HG03039 (cell line): ENCODE data around the gene SORCS2.

Experiments used
- ATAC-seq: cut with Tn5 transposase; IDR thresholded peaks from one replicate; pipeline ENCODE4 v1.9.1; 2021; ENCODE audit warnings: mild to moderate bottlenecking, moderate library complexity; ENCODE audit not compliant: unreplicated experiment

The SORCS2 gene

GRCh38 chr4:7217039-7217438, 24.7 kb downstream of the SORCS2 start:
- ATAC-seq = no peak

GRCh38 chr4:7217474-7218321, 25.4 kb downstream of the SORCS2 start:
- no peak for ATAC-seq

GRCh38 chr4:7218686-7219085, 26.3 kb downstream of the SORCS2 start:
- ATAC-seq = no peak

GRCh38 chr4:7222521-7222920, 30.2 kb downstream of the SORCS2 start:
- ATAC-seq = no peak

GRCh38 chr4:7223541-7223940, 31.2 kb downstream of the SORCS2 start:
- no peak for ATAC-seq

GRCh38 chr4:7224001-7224400, 31.7 kb downstream of the SORCS2 start:
- no peak for ATAC-seq

- ATAC-seq = no peak
Observed at GRCh38 chr4:7224878-7225533, 32.7 kb downstream of the SORCS2 start.

- no peak for ATAC-seq
Observed at GRCh38 chr4:7226439-7226838, 34.1 kb downstream of the SORCS2 start.

- ATAC-seq = no peak
Observed at GRCh38 chr4:7227008-7227407, 34.7 kb downstream of the SORCS2 start.

- ATAC-seq = no peak
Observed at GRCh38 chr4:7228734-7229133, 36.4 kb downstream of the SORCS2 start.

- ATAC-seq = no peak
Observed at GRCh38 chr4:7232061-7232650, 39.8 kb downstream of the SORCS2 start.

GRCh38 chr4:7233006-7233580, 40.8 kb downstream of the SORCS2 start:
- ATAC-seq = no peak

- no peak for ATAC-seq
Observed at GRCh38 chr4:7233601-7234000, 41.3 kb downstream of the SORCS2 start.

GRCh38 chr4:7234355-7235029, 42.2 kb downstream of the SORCS2 start:
- ATAC-seq = no peak

- ATAC-seq = no peak
Observed at GRCh38 chr4:7235030-7235380, 42.7 kb downstream of the SORCS2 start.

- no peak for ATAC-seq
Observed at GRCh38 chr4:7236847-7237246, 44.5 kb downstream of the SORCS2 start.

- ATAC-seq = no peak
Observed at GRCh38 chr4:7237873-7238272, 45.5 kb downstream of the SORCS2 start.

- ATAC-seq = no peak
Observed at GRCh38 chr4:7238300-7238960, 46.1 kb downstream of the SORCS2 start.

GRCh38 chr4:7239101-7239820, 46.9 kb downstream of the SORCS2 start:
- ATAC-seq = no peak

GRCh38 chr4:7239844-7240243, 47.5 kb downstream of the SORCS2 start:
- no peak for ATAC-seq
